Measurements from ENCODE around the gene MRPL37. TPM values are rescaled to one million over a fixed set of nuclear protein-coding genes. Genes with fewer than 3 reads are reported as not detected.

Gene MRPL37
- total and polyA plus RNA-seq, 2 of the 8 experiments (the other 6 are each of a cell fraction or from before 2014, with no cell fraction given), result 45.5 to 126 TPM

- ChIA-PET POLR2A (ENCODE audit: partially characterized antibody) (interaction anchor here (0.8 to 7.1 kb wide), 10 partner anchors 8 to 267 kb away, joined by 3 to 50 read pairs (median 4); partner anchors contain the start of genes CYB5RL and MRPL37), CTCF (ENCODE audit: partially characterized antibody) (interaction anchor here (0.6 to 1.4 kb wide), 7 partner anchors 9 to 449 kb away, joined by 3 to 5 read pairs (median 4); no protein-coding TSS in a partner anchor)
- H4K8ac ChIP-seq (ENCODE audit: extremely low read depth, insufficient read depth, low read length), result no peak overlapping the region
- no peak overlapping the region for H2BK15ac ChIP-seq (ENCODE audit: low read length)
- no peak overlapping the region for H2BK120ac ChIP-seq (replicated peaks; ENCODE audit: low read depth, low read length)
- H4K91ac ChIP-seq (replicated peaks; ENCODE audit: insufficient read length, low read length), result no peak overlapping the region
- FAIRE-seq (no peak), DNase-seq (ENCODE audit: low read depth in 1 of 2, low spot score in 2 of 2) (no peak)
- no peak overlapping the region for H2AFZ ChIP-seq (ENCODE audit: low read length)
- H2BK12ac ChIP-seq (ENCODE audit: low read depth, low read length), result no peak overlapping the region
- H3K18ac ChIP-seq (ENCODE audit: extremely low read depth, low read length), result no peak overlapping the region
- H3K79me2 ChIP-seq (ENCODE audit: control insufficient read depth in 1 of 2, insufficient read depth in 2 of 2, low read length in 2 of 2), result no peaks in the 10 kb centered on the region
- no peak overlapping the region for H3K4me3 ChIP-seq (ENCODE audit: extremely low read depth in 1 of 4, insufficient read depth in 2 of 4, low read depth in 3 of 4, low read length in 4 of 4)
- no peak overlapping the region for H4K5ac ChIP-seq (ENCODE audit: insufficient read length, low read depth, low read length)
- H2BK5ac ChIP-seq (ENCODE audit: low read depth, low read length), result no peak overlapping the region
- no peak overlapping the region for H3K23ac ChIP-seq (ENCODE audit: insufficient read length)
- WGBS, 2 experiments (ENCODE audit: extremely low coverage in 1 of 2, insufficient coverage in 1 of 2, insufficient read length in 1 of 2, insufficient replicate concordance in 2 of 2, low coverage in 1 of 2, low lambda C conversion rate in 2 of 2, missing lambda C conversion rate in 1 of 2), result 92% methylated on average over 6 of the region's 7 CpGs; no CpG with 5 or more reads in 1 of the 2 experiments
- peak overlapping the region in 1 of 4 experiments; percentile 13; a peak in 1 of 7 replicates for H3K9ac ChIP-seq (replicated peaks in 1 of 4; ENCODE audit: extremely low read depth in 1 of 4, low read depth in 3 of 4, low read length in 3 of 4)
- H4K20me1 ChIP-seq (replicated peaks in 1 of 2; ENCODE audit: control insufficient read depth in 1 of 2, insufficient read depth in 2 of 2, low read length in 2 of 2), result peaks cover 7 to 12% of the 10 kb centered on the region in 2 experiments
- H3K14ac ChIP-seq (ENCODE audit: insufficient read length), result no peak overlapping the region
- no peak overlapping the region for H3K27ac ChIP-seq (ENCODE audit: low read depth, low read length)
- H3K4me2 ChIP-seq (ENCODE audit: insufficient read depth in 1 of 2, low read depth in 2 of 2, low read length in 2 of 2), result no peak overlapping the region
- H2BK20ac ChIP-seq (ENCODE audit: low read length), result no peak overlapping the region
- H3K4me1 ChIP-seq (replicated peaks in 1 of 4; ENCODE audit: control insufficient read depth in 3 of 4, insufficient read depth in 4 of 4, low read length in 3 of 4), result peaks cover 0 to 4% (median 2%) of the 10 kb centered on the region in 4 experiments; a peak in 3 of 7 replicates
- H3K36me3 ChIP-seq (ENCODE audit: control insufficient read depth in 2 of 4, insufficient read depth in 4 of 4, low read length in 3 of 4), result peaks cover 9 to 24% (median 13%) of the 10 kb centered on the region in 4 experiments
- H3K56ac ChIP-seq (replicated peaks; ENCODE audit: insufficient read length, low read depth, low read length), result no peak overlapping the region
- H3K9me3 ChIP-seq (ENCODE audit: insufficient read depth in 2 of 2, low read depth in 1 of 2, low read length in 1 of 2), result no peaks in the 10 kb centered on the region
- no peaks in the 10 kb centered on the region for H3K27me3 ChIP-seq (replicated peaks in 1 of 4; ENCODE audit: control insufficient read depth in 3 of 4, extremely low read depth in 1 of 4, insufficient read depth in 3 of 4, low read length in 3 of 4)
- no peak overlapping the region for H3K4ac ChIP-seq (replicated peaks; ENCODE audit: insufficient read length, low read depth, low read length)
- H3K79me1 ChIP-seq (ENCODE audit: low read depth, low read length), result peaks cover 3% of the 10 kb centered on the region; the same call in 1 of the 2 replicates
- no peak overlapping the region for H2AK5ac ChIP-seq (ENCODE audit: low read depth, low read length)
- H3K23me2 ChIP-seq (ENCODE audit: low read depth, low read length), result no peaks in the 10 kb centered on the region
- TF ChIP-seq POLR2AphosphoS5 (IDR thresholded peaks at IDR 0.05; ENCODE audit: low read depth, low read length) (peak; percentile 38; the same call in 1 of the 2 replicates), TAF7 (optimal IDR thresholded peaks at IDR 0.05; ENCODE audit: borderline replicate concordance, low read depth, low read length) (no peak), POLR2A (IDR thresholded peaks at IDR 0.05; ENCODE audit: control extremely low read depth in 1 of 2, low read depth in 2 of 2, low read length in 2 of 2) (peak in 1 of 2 experiments; percentile 0; a peak in 1 of 3 replicates), SIX5 (IDR thresholded peaks at IDR 0.05; ENCODE audit: low read depth, low read length) (no peak), SUZ12 (IDR thresholded peaks at IDR 0.05; ENCODE audit: low read length) (no peak)
Measured at GRCh38 chr1:54221867-54222484, 22.0 kb downstream of the MRPL37 start.

Data from H1 (cell line).